NCI-H2081 treated with DMSO at 0.1 percent for 48 hours (cell line): ENCODE results near the gene KCNG4.
A peak's percentile ranks its signal among the peaks of the same experiment; 100 is the strongest.
"Not testable (repeated sequence)": the region's sequence is repeated elsewhere in the genome, so short reads cannot be mapped to it uniquely, and the experiment has no call there.

Experiments
- DNase-seq: peaks from one replicate; lab custom pipeline; 2025; lab: John Stamatoyannopoulos, UW

Gene KCNG4

DNA sequence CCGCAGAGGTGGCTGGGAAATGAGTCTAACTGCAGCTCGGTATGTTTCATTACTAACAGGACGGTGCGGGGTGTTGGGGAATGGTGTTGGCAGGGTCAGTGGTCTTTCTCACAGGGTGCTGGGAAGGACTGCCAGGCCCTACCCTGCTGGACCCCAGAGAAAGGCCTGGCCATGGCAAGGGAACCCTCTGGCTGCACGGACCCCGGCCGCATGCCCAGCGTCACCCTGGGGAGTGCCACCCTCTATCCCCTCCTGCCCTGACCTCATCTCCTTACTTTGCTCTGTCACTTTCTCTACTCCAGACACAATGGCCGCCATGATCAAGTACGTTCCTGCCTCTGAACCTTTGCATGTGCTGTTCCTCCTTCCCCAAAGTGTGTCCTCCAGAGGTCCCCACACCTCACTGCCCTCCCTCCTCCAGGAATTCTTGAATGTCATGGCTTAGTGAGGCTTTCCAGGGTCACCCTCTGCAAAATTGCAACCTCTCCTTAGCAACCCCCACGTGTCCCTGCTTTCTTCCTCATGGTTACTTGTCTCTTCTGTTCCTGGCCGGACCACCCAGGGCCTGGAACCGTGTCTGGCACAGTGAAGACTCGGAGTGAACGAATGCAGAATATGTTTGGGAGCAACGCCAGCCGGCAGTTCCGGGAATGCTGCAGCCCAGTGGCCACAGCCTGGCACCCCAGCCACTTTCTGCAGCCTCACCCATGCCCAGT is 33.7 kb downstream of the KCNG4 start:
- DNase-seq, result no peak

DNA sequence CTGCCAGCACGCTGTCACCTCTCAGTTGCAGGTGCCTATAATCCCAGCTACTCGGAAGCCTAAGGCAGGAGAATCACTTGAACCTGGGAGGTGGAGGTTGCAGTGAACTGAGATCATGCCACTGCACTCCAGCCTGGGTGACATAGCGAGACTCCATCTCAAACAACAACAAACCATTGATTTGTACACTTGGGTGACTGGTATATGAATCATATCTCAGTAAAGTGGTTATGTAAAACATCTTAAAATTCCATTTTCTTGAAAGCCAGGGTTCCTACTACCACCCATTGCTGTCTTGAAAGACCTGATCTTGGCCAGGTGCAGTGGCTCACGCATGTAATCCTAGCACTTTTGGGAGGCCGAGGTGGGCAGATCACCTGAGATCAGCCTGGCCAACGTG is 34.7 kb downstream of the KCNG4 start:
- DNase-seq, result not testable (repeated sequence)

DNA sequence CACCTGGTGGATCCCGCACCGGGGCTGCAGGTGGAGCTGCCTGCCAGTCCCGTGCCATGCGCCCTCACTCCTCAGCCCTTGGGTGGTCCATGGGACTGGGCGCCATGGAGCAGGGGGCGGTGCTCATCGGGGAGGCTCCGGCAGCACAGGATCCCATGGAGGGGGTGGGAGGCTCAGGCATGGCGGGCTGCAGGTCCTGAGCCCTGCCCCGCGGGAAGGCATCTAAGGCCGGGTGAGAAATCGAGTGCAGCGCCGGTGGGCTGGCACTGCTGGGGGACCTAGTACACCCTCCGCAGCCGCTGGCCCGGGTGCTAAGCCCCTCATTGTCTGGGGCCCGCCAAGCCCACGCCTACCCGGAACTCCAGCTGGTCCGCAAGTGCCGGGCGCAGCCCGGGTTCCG is 35.3 kb downstream of the KCNG4 start:
- not testable (repeated sequence) for DNase-seq

DNA sequence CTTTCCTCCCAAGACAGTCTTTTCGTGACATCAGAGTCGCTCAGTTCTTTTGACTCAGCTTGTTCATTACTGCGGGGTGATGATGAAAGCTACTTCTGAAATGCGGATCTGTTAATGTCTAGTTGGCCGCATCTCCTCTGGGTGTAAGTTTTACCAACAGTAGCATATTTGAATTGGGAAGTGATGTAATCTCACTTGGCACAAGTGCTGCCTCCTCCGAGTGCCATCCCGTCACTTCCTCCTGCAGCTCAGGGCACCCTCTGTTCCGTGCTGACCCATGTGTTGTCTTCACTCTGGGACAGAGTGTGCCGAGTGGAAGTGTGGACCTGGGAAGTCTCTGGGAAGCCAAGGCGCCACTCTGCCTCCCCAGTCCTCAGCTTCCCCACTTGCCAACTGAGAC is 40.0 kb downstream of the KCNG4 start:
- no peak for DNase-seq

- DNase-seq, result no peak
Measured at GRCh38 chr16:84199097-84199496, 40.7 kb downstream of the KCNG4 start.

DNA sequence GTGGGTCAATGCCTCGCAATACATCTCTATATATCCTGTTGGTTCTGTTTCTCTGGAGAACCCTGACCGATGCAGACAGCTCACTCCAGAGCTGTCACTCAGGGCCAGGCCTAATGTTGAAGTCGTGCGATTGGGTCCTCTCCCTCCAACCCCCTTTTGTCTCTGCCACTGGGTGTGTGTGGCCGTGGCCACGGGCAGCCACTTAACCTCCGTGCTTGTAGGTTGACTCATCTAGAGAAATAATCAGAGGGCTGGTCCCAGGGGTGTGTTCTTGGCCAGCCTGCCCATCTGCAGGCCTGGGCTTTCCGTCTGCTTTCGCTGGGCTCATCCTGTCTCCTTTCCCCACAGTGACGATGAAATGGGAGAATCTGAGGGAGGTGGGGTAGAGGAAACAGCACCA is 41.4 kb downstream of the KCNG4 start:
- DNase-seq, result no peak

GRCh38 chr16:84197466-84198128 is 42.2 kb downstream of the KCNG4 start:
- no peak for DNase-seq

GRCh38 chr16:84196727-84197394 is 43.0 kb downstream of the KCNG4 start:
- no peak for DNase-seq

DNA sequence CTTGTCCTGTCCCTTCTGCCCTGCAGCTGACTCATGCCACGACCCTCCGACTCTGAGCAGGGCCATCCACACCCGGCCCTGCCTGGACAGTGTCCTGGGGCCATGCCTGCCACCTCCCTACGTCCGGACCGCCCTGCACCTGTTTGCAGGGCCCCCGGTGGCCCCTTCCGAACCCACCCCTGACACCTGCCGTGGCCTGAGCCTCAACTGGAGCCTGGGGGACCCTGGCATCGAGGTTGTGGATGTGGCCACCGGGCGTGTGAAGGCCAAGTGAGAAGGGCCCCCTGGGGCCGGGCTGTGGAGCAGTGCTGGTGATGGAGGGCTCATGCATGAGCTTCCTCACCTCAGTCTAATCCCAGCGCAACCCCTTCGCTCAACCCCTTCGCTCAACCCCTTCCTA is 43.7 kb downstream of the KCNG4 start:
- DNase-seq, result no peak

- DNase-seq, result no peak
Measured at GRCh38 chr16:84195201-84196093, 44.4 kb downstream of the KCNG4 start.

- DNase-seq, result no peak
Measured at GRCh38 chr16:84194470-84195200, 45.2 kb downstream of the KCNG4 start.

DNA sequence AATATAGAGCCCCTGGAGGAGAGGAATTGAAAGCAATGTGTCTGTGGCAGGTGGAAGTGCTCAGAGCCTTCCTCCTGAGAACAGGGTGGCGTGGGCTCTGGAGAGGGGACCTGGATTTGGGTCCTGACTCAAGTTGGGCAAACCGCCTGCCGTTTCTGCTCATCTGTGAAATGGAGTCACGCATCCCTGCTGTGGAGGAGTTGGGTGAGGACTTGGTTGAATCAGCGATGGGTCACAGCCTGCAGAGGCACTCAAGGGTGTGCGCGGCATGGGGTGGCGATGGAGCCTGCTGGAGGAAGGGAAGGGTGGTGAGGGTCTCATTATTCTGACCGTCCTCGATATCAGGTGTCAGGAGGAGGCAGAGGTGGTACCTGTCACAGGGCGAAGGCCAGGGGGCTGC is 45.8 kb downstream of the KCNG4 start:
- no peak for DNase-seq

GRCh38 chr16:84193480-84193879 is 46.3 kb downstream of the KCNG4 start:
- DNase-seq, result no peak

GRCh38 chr16:84191466-84191865 is 48.3 kb downstream of the KCNG4 start:
- DNase-seq, result no peak

DNA sequence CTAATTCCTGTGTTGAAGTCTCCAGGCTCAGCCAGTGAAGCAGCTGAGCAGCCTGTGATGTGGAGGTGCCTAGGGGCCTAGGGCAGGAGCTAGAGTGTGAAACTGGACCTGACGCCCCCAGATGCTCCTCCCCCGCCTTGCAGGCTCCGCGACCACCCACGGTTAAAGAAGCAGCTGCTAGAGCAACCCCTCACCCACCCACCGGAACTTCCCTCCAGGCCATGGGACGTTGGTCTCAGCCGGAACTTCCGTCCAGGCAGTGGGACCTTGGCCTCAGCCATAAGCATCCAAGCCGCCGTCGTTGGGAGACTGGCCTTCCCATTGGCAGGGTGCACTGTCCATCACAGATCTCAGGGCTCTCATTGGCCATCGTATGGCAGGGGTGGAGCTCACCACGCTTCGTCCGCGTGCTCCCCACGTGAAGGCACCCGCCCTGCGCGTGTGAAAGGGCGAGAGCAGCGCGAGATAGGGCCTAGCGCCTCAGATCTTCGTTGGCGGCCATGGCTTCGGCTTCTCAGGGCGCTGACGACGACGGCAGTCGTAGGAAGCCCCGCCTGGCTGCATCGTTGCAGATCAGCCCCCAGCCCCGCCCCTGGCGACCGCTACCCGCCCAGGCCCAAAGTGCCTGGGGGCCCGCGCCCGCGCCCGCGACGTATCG is 49.0 kb downstream of the KCNG4 start, which contains the start of gene ADAD2:
ADAD2 (plus strand) TSS at position 427 of the 658 bp plus-strand sequence; CDS start at position 501, 74 bp downstream.
- no peak for DNase-seq

- peak; percentile 44 for DNase-seq
Measured at GRCh38 chr16:84186685-84187437, 53.0 kb downstream of the KCNG4 start, which contains the start of gene TAF1C. Gene TAF1C (minus strand): TSS chr16:84187057. CDS start chr16:84184988, 2,069 bp downstream.

DNA sequence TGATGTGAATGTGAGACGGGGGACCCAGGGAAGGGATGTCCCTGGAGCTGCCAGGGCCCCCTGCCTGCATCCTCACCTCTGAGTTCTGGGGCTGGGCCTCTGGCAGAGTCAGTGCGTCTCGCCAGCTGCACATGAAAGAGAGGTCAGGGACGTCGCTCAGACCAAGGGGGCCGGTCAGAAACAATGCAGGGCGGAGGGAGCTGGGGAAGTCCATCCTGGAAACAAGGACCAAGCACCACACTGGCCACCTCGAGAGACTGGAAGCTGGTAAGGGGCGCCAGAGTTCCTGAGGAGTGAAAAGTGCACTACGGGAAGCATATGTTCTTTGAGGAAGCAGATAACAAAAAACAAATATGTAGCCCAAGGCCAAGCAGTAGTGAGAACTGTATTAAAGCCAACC is 55.0 kb downstream of the KCNG4 start:
- no peak for DNase-seq

DNA sequence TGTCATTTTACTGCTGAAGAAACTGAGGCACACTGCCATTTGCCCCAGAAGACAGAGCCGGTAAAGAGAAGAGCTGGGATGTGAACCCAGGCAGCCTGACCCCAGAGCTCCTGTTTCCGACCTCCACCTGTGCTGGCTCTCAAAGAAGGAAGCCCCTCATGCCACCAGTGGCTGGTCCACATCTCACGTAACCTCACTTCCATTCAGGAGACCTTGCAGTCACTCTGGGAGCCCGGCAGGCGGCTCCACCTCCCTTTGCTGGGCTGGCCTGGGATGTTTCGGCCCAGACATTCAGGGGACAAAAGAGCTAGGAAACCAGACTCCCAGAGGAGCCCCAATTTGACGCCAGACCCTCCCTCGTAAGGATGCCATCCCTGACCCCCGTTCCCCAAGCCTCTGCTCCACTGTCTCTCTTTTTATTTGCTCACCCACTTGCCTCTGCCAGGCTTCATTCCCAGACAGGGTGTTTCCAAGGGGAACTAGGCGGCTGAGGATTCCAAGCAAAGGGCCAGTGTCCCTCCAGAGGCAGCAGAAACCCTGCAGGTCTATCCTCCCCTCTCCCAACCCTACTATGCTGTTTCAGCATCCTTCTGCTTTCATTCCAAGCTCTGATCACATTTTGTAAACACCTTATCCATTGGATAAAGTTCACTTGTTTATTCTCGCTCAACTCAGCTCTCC is 55.8 kb downstream of the KCNG4 start:
- no peak for DNase-seq

GRCh38 chr16:84183572-84183875 is 56.3 kb downstream of the KCNG4 start:
- no peak for DNase-seq
